ENCODE results near the gene ASTE1.

Gene ASTE1

DNA sequence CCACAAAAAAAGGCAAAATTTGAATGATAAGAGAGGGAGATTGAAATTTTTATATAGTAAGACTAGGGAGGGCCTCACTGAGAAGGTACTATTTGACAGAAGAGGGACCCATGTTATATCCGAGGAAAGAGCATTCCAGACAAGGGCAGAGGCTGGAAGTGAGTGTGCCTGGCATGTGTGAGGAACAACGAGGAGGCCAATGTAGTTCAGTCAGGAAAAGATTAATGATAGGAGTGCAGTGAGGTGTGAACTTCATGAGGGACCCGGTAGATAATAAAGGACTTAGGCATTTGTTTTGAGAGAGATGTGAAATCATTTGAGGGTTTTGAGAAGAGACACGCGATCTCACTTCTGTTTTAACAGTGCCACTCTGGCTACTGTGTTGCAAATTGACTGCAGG lies 36.3 kb downstream of the ASTE1 start:
- Histone ChIP-seq H3K14ac (ENCODE audit: low read length) (no peak overlapping the region), H2BK5ac (ENCODE audit: low read depth, low read length, poor library complexity) (no peak overlapping the region), H4K8ac (ENCODE audit: low read depth, low read length) (no peak overlapping the region), H3K9ac (ENCODE audit: low read length) (no peak overlapping the region), H2AK5ac (ENCODE audit: low read length) (no peak overlapping the region), H3K36me3 (ENCODE audit: control insufficient read depth in 1 of 2, insufficient read depth in 2 of 2, low read length in 2 of 2) (peaks cover 5 to 12% of the 10 kb centered on the region in 2 experiments), H3K27ac (ENCODE audit: low read depth, low read length) (no peak overlapping the region), H2BK120ac (ENCODE audit: insufficient read depth, low read length, poor library complexity) (no peak overlapping the region), H3K23ac (ENCODE audit: low read length) (no peak overlapping the region), H3K18ac (ENCODE audit: low read length) (no peak overlapping the region), H2AFZ (ENCODE audit: insufficient read depth, low read length, poor library complexity) (no peak overlapping the region), H3K9me3 (ENCODE audit: insufficient read depth, low read depth, low read length) (no peaks in the 10 kb centered on the region), H2BK12ac (ENCODE audit: low read length) (no peak overlapping the region), H4K12ac (ENCODE audit: low read depth, low read length) (no peak overlapping the region), H3K4ac (ENCODE audit: low read depth, low read length) (no peak overlapping the region), H3K79me1 (ENCODE audit: low read length) (no peaks in the 10 kb centered on the region), H3K4me2 (ENCODE audit: low read length) (no peak overlapping the region), H3K4me1 (ENCODE audit: control insufficient read depth in 1 of 2, insufficient read depth in 2 of 2, low read length in 2 of 2) (no peaks in the 10 kb centered on the region), H3K27me3 (ENCODE audit: insufficient read depth, low read length) (no peaks in the 10 kb centered on the region), H3K79me2 (ENCODE audit: control insufficient read depth, insufficient read depth, low read length, poor library complexity) (no peaks in the 10 kb centered on the region), H3K4me3 (ENCODE audit: low read depth, low read length) (no peak overlapping the region), H4K91ac (ENCODE audit: low read depth, low read length) (no peak overlapping the region)
- no peak for DNase-seq
- WGBS (ENCODE audit: extremely low coverage, insufficient coverage, insufficient read length): no CpG with 5 or more reads among the region's 5 CpGs

DNA sequence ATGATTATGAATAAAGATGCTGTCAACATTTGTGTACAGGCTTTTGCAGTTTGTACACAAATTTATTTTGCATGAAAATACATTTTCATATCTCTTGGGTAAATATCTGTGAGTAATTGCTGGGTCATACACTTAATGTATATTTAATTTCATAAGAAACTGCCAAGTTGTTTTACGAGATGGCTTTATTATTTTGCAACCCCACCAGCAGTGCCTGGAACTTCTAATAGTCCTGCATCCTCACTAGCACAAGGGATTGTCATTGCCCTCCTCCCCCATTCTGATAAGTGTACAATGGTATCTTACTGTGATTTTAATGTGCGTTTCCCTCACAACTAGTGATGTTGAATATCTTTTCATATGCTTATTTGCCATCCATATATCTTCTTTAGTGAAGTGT lies 45.2 kb downstream of the ASTE1 start:
- no peak overlapping the region for H4K91ac ChIP-seq (ENCODE audit: low read depth, low read length)
- no peak overlapping the region for H2AK5ac ChIP-seq (ENCODE audit: low read length)
- peaks cover 0 to 3% of the 10 kb centered on the region in 2 experiments for H3K36me3 ChIP-seq (ENCODE audit: control insufficient read depth in 1 of 2, insufficient read depth in 2 of 2, low read length in 2 of 2)
- WGBS (ENCODE audit: extremely low coverage, insufficient coverage, insufficient read length): no CpG with 5 or more reads among the region's 2 CpGs
- no peak overlapping the region for H4K12ac ChIP-seq (ENCODE audit: low read depth, low read length)
- no peaks in the 10 kb centered on the region for H3K79me1 ChIP-seq (ENCODE audit: low read length)
- no peak for DNase-seq
- H3K79me2 ChIP-seq (ENCODE audit: control insufficient read depth, insufficient read depth, low read length, poor library complexity): no peaks in the 10 kb centered on the region
- no peak overlapping the region for H2BK5ac ChIP-seq (ENCODE audit: low read depth, low read length, poor library complexity)
- H3K27me3 ChIP-seq (ENCODE audit: insufficient read depth, low read length): no peaks in the 10 kb centered on the region
- no peaks in the 10 kb centered on the region for H3K9me3 ChIP-seq (ENCODE audit: insufficient read depth, low read depth, low read length)
- H2BK120ac ChIP-seq (ENCODE audit: insufficient read depth, low read length, poor library complexity): no peak overlapping the region
- H3K4ac ChIP-seq (ENCODE audit: low read depth, low read length): no peak overlapping the region
- no peak overlapping the region for H3K18ac ChIP-seq (ENCODE audit: low read length)
- H3K27ac ChIP-seq (ENCODE audit: low read depth, low read length): no peak overlapping the region
- H4K8ac ChIP-seq (ENCODE audit: low read depth, low read length): no peak overlapping the region
- H3K9ac ChIP-seq (ENCODE audit: low read length): no peak overlapping the region
- no peak overlapping the region for H3K4me3 ChIP-seq (ENCODE audit: low read depth, low read length)
- no peak overlapping the region for H3K23ac ChIP-seq (ENCODE audit: low read length)
- H3K4me1 ChIP-seq (ENCODE audit: control insufficient read depth in 1 of 2, insufficient read depth in 2 of 2, low read length in 2 of 2): no peaks in the 10 kb centered on the region
- no peak overlapping the region for H2BK12ac ChIP-seq (ENCODE audit: low read length)
- no peak overlapping the region for H3K4me2 ChIP-seq (ENCODE audit: low read length)
- H2AFZ ChIP-seq (ENCODE audit: insufficient read depth, low read length, poor library complexity): no peak overlapping the region
- H3K14ac ChIP-seq (ENCODE audit: low read length): no peak overlapping the region

DNA sequence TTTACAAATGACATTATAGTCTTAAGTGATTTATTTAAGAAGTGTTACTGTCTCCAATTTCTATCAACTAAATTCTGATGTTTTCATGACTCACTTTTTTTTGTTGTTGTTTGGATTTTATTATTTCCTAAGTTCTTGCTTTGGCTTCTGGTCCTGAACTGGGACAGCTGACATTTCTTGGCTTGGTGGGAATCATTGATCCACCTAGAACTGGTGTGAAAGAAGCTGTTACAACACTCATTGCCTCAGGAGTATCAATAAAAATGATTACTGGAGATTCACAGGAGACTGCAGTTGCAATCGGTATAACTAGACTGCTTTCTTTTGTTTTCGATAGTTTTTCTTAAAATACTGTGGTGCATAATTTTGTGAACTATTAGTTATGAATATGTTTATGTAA lies 47.5 kb downstream of the ASTE1 start:
- Histone ChIP-seq H3K79me1 (ENCODE audit: low read length) (no peaks in the 10 kb centered on the region), H3K4me3 (ENCODE audit: low read depth, low read length) (no peak overlapping the region), H4K91ac (ENCODE audit: low read depth, low read length) (no peak overlapping the region), H3K27me3 (ENCODE audit: insufficient read depth, low read length) (no peaks in the 10 kb centered on the region), H3K4me2 (ENCODE audit: low read length) (no peak overlapping the region), H3K9me3 (ENCODE audit: insufficient read depth, low read depth, low read length) (no peaks in the 10 kb centered on the region), H4K12ac (ENCODE audit: low read depth, low read length) (no peak overlapping the region), H3K27ac (ENCODE audit: low read depth, low read length) (no peak overlapping the region), H3K79me2 (ENCODE audit: control insufficient read depth, insufficient read depth, low read length, poor library complexity) (no peaks in the 10 kb centered on the region), H3K9ac (ENCODE audit: low read length) (no peak overlapping the region), H3K4me1 (ENCODE audit: control insufficient read depth in 1 of 2, insufficient read depth in 2 of 2, low read length in 2 of 2) (no peaks in the 10 kb centered on the region), H2AFZ (ENCODE audit: insufficient read depth, low read length, poor library complexity) (no peak overlapping the region), H4K8ac (ENCODE audit: low read depth, low read length) (no peak overlapping the region), H3K4ac (ENCODE audit: low read depth, low read length) (no peak overlapping the region), H2BK12ac (ENCODE audit: low read length) (no peak overlapping the region), H2BK5ac (ENCODE audit: low read depth, low read length, poor library complexity) (no peak overlapping the region), H3K23ac (ENCODE audit: low read length) (no peak overlapping the region), H3K18ac (ENCODE audit: low read length) (no peak overlapping the region), H2AK5ac (ENCODE audit: low read length) (no peak overlapping the region), H3K36me3 (ENCODE audit: control insufficient read depth in 1 of 2, insufficient read depth in 2 of 2, low read length in 2 of 2) (peaks cover 4 to 7% of the 10 kb centered on the region in 2 experiments), H3K14ac (ENCODE audit: low read length) (no peak overlapping the region), H2BK120ac (ENCODE audit: insufficient read depth, low read length, poor library complexity) (no peak overlapping the region)
- no CpG with 5 or more reads among the region's 2 CpGs for WGBS (ENCODE audit: extremely low coverage, insufficient coverage, insufficient read length)
- DNase-seq: no peak

DNA sequence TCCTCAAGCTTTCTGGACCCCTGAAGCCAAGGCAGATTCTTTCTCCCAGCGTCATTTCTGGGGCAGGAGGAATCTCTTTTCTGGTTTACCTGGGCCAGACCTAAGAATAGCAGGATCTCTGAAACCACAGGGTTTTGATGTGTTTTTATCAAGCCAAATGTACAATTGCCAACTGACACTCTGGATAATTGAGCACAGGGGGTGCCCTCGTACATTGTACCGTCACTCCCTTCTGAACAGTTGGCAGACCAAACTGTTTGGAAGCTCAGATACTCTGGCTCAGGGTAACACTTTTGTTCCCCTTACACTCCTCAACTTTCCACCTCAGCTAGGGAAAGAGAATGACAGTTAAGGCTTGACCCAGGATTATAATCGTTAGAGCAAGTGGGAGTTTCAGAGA lies 49.9 kb downstream of the ASTE1 start:
- H2BK5ac ChIP-seq (ENCODE audit: low read depth, low read length, poor library complexity): no peak overlapping the region
- H3K4me3 ChIP-seq (ENCODE audit: low read depth, low read length): no peak overlapping the region
- no peaks in the 10 kb centered on the region for H3K27me3 ChIP-seq (ENCODE audit: insufficient read depth, low read length)
- no peak overlapping the region for H3K4me2 ChIP-seq (ENCODE audit: low read length)
- no peak overlapping the region for H2BK120ac ChIP-seq (ENCODE audit: insufficient read depth, low read length, poor library complexity)
- no peak overlapping the region for H3K27ac ChIP-seq (ENCODE audit: low read depth, low read length)
- H3K4ac ChIP-seq (ENCODE audit: low read depth, low read length): no peak overlapping the region
- H3K9me3 ChIP-seq (ENCODE audit: insufficient read depth, low read depth, low read length): no peaks in the 10 kb centered on the region
- H2AFZ ChIP-seq (ENCODE audit: insufficient read depth, low read length, poor library complexity): no peak overlapping the region
- H4K8ac ChIP-seq (ENCODE audit: low read depth, low read length): no peak overlapping the region
- no peak overlapping the region for H3K9ac ChIP-seq (ENCODE audit: low read length)
- DNase-seq: no peak
- H3K4me1 ChIP-seq (ENCODE audit: control insufficient read depth in 1 of 2, insufficient read depth in 2 of 2, low read length in 2 of 2): no peaks in the 10 kb centered on the region
- no CpG with 5 or more reads among the region's 4 CpGs for WGBS (ENCODE audit: extremely low coverage, insufficient coverage, insufficient read length)
- H3K79me1 ChIP-seq (ENCODE audit: low read length): no peaks in the 10 kb centered on the region
- no peak overlapping the region for H2AK5ac ChIP-seq (ENCODE audit: low read length)
- H3K18ac ChIP-seq (ENCODE audit: low read length): no peak overlapping the region
- no peak overlapping the region for H4K91ac ChIP-seq (ENCODE audit: low read depth, low read length)
- no peaks in the 10 kb centered on the region for H3K79me2 ChIP-seq (ENCODE audit: control insufficient read depth, insufficient read depth, low read length, poor library complexity)
- peaks cover 8 to 11% of the 10 kb centered on the region in 2 experiments for H3K36me3 ChIP-seq (ENCODE audit: control insufficient read depth in 1 of 2, insufficient read depth in 2 of 2, low read length in 2 of 2)
- H4K12ac ChIP-seq (ENCODE audit: low read depth, low read length): no peak overlapping the region
- no peak overlapping the region for H3K23ac ChIP-seq (ENCODE audit: low read length)
- no peak overlapping the region for H3K14ac ChIP-seq (ENCODE audit: low read length)
- no peak overlapping the region for H2BK12ac ChIP-seq (ENCODE audit: low read length)

All from trophoblast cell (in vitro differentiated cells and primary cell).